ENCODE data around the gene TBCD.

The TBCD gene

DNA sequence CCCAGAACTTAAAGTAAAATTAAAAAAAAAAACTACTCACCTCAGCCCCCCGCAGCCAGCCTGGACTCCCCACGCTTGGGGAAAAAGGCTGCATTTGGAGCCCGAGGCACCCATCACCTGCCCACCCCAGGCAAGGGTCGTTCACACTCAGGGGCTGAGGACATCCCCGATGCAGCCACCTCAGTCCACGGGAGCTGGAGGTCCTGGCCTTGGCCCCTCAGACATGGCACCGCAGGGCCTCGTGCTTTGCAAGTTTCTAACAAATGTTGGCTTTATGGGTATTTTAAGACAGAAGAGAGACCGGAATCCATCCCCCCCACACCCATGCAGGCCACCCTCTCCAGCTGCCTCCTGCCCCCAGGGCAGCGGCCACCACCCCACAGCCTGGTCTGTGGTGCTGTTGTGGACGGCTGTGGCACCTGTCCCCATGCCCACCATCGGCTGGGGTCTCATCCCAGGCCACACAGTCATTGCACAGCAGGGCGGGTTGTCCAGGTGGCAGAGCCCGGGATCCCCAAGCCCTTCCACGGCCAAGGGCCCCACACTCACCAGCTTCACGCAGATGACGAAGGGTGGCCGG, 204.4 kb downstream of the TBCD start:
- TF ChIP-seq CTCF (IDR thresholded peaks at IDR 0.05; ENCODE audit: low read depth, low read length, missing control alignments), result no peak
- DNase-seq (ENCODE audit: low read depth), result no peak
- H3K4me3 ChIP-seq (ENCODE audit: low read depth, low read length), result no peak overlapping the region

DNA sequence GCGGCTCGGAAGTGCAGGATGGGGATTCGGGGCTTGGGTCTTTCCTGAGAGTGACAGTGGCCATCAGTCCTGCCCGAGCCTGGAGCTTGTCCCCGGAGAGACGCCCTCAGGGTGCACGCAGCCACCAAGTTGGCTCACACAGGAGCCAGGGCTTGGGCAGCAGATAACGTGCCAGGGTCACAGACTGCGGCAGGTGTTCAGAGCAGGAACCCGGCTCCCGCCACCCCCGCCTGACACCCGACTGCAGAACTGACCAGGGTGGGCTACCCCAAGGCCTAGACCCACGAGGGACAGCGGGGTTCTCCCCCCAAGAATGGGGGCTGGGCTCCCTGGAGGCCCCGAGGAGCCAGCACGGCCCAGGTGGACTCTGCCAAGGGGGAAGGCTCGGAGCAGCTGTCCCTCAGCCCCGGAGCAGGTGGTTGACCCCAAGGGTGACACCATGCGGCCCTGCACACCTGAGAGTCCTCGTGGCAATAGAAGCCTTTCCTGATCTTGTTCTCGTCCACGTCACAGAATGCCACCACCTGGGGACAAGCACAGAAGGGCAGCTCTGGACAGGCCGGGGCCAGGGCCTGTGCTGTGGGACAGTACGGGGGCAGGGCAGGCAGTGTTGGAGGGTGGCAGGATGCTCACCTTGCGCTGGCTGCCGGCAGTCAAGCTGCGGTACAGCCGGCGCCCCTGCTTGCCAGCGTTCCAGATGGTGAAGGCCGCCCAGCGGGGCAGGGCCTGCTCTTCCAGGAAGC, 205.0 kb downstream of the TBCD start:
- no peak overlapping the region for H3K4me3 ChIP-seq (ENCODE audit: low read depth, low read length)
- no peak for TF ChIP-seq CTCF (IDR thresholded peaks at IDR 0.05; ENCODE audit: low read depth, low read length, missing control alignments)
- DNase-seq (ENCODE audit: low read depth), result no peak

GRCh38 chr17:82957469-82957795, 205.6 kb downstream of the TBCD start:
- no peak for TF ChIP-seq CTCF (IDR thresholded peaks at IDR 0.05; ENCODE audit: low read depth, low read length, missing control alignments)
- no peak for DNase-seq (ENCODE audit: low read depth)
- H3K4me3 ChIP-seq (ENCODE audit: low read depth, low read length), result no peak overlapping the region

DNA sequence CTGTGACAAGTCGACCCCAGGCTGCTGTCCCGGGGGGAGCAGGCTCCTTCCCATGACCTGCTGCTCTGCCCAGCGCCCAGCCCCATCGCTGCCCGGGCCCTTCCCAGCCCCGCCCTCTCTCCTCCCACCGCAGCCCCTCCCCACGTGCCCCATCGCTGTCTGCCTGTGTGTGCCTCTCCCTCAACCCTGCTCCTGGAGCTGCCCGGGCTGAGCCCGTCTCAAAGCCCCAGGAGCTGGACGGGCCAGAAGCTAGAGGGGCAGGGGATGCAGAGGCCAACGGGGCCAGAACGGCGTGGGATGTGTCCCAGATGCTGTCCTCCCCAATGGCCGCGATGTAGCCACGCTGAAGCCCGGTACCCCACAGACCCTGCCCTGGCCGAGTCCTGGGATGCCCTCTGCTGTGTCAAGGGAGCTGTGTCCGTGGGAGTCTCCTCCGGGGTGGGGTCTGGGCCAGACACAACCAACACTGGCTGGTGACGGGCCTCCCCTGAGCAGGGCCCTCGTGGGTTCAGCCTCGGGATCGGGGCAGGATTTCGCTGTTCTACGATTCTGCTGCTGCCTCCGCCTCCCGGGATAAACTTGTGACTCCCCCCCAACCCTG, 206.2 kb downstream of the TBCD start:
- H3K4me3 ChIP-seq (ENCODE audit: low read depth, low read length), result no peak overlapping the region
- no peak for TF ChIP-seq CTCF (IDR thresholded peaks at IDR 0.05; ENCODE audit: low read depth, low read length, missing control alignments)
- DNase-seq (ENCODE audit: low read depth), result no peak

DNA sequence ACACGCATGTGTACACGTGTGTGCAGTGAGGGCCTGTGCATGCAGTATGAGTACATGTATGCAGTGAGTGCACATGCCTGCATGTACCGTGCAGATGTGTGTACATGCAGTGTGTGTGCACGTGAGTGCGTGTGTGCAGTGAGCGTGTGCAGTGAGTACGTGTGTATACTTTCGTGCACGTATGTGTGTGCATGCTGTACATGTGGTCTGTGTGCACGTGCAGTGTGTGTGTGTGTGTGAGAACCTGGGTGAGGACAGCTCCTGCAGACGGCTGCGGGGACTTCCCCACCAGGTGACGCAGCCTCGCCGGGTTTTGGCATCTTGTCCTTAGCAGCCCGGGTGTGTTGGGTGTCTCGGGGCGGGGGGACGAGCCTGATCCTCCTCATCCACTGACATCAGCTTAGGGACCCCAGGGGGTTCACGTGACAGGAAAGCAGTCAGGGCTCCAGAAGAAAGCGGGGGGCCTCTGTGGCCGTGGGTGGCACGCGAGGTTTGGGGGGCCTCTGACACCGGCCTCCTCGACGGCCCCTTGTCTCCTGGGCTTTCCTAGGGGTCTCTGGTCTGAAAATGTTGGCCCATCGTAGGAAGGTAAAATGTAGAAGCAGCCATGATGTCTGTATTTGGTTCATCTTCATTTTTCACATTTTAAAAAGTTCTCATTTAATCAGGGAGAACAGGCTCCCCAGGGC, 207.5 kb downstream of the TBCD start:
- no peak for DNase-seq (ENCODE audit: low read depth)
- no peak for TF ChIP-seq CTCF (IDR thresholded peaks at IDR 0.05; ENCODE audit: low read depth, low read length, missing control alignments)
- H3K4me3 ChIP-seq (ENCODE audit: low read depth, low read length), result no peak overlapping the region

GRCh38 chr17:82959990-82960418, 208.1 kb downstream of the TBCD start:
- DNase-seq (ENCODE audit: low read depth), result no peak
- TF ChIP-seq CTCF (IDR thresholded peaks at IDR 0.05; ENCODE audit: low read depth, low read length, missing control alignments), result no peak
- no peak overlapping the region for H3K4me3 ChIP-seq (ENCODE audit: low read depth, low read length)

Data from GM12864 (cell line).